ENCODE results near the gene SPDYE5. TPM values are rescaled to one million over a fixed set of nuclear protein-coding genes. Genes with fewer than 3 reads are reported as not detected.
"Not testable (repeated sequence)": the region's sequence is repeated elsewhere in the genome, so short reads cannot be mapped to it uniquely, and the experiment has no call there.

SPDYE5 gene
- total and polyA plus RNA-seq, 9 of the 15 experiments (the other 6 are each of a cell fraction or from before 2014, with no cell fraction given), result 0.07 to 0.28 (median 0.13) TPM; not detected in 6

DNA sequence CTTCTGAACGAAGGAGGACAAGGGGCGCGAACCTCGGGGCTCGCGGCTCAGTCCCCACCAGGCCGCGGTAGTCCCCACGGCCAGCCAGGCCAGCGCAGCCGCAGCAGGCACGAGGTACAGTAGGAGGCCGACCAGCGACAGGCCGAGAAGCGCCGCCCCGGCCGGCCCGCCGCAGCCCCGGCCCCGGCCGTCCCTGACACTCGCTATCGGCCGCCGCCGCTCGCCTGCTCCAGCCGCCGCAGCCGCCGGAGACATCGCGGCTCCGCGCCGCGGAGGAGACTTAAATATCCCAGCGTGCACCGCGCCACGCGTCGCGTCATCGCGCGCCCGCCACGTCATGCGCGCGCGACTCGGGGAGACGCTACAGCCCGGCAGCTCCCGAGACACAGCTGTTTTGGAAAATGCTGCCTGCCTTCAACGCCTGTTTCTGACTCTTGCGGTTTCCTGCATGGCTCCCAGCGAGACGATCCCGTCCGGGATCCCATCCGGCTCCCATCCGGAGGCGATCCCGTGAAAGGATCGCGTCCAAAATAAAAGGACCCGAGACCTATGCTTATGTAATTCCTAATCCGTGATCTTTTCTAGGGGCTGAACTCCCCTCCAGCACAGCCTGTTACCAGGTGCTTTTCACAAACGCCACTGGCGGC is 49.5 kb upstream of the SPDYE5 start (continued):
- TF ChIP-seq, protein P1, sequence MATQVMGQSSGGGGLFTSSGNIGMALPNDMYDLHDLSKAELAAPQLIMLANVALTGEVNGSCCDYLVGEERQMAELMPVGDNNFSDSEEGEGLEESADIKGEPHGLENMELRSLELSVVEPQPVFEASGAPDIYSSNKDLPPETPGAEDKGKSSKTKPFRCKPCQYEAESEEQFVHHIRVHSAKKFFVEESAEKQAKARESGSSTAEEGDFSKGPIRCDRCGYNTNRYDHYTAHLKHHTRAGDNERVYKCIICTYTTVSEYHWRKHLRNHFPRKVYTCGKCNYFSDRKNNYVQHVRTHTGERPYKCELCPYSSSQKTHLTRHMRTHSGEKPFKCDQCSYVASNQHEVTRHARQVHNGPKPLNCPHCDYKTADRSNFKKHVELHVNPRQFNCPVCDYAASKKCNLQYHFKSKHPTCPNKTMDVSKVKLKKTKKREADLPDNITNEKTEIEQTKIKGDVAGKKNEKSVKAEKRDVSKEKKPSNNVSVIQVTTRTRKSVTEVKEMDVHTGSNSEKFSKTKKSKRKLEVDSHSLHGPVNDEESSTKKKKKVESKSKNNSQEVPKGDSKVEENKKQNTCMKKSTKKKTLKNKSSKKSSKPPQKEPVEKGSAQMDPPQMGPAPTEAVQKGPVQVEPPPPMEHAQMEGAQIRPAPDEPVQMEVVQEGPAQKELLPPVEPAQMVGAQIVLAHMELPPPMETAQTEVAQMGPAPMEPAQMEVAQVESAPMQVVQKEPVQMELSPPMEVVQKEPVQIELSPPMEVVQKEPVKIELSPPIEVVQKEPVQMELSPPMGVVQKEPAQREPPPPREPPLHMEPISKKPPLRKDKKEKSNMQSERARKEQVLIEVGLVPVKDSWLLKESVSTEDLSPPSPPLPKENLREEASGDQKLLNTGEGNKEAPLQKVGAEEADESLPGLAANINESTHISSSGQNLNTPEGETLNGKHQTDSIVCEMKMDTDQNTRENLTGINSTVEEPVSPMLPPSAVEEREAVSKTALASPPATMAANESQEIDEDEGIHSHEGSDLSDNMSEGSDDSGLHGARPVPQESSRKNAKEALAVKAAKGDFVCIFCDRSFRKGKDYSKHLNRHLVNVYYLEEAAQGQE (IDR thresholded peaks at IDR 0.05; ENCODE audit: borderline replicate concordance), result not testable (repeated sequence)
- TF ChIP-seq, protein P1 (CRISPR knock-in tag; IDR thresholded peaks at IDR 0.05; ENCODE audit: low read depth), result peak; percentile 88
- peak; percentile 73 for TF ChIP-seq ZFX (CRISPR knock-in tag; IDR thresholded peaks at IDR 0.05)
- TF ChIP-seq SIN3A (IDR thresholded peaks at IDR 0.05; ENCODE audit: borderline replicate concordance in 2 of 2, control insufficient read depth in 1 of 2, low read depth in 2 of 2, low read length in 2 of 2), result 0 out of 4 replicates have a peak, but pooled peaks of 1 of the 2 experiments have one; percentile 38
- peak; percentile 79 for TF ChIP-seq POLR2G (IDR thresholded peaks at IDR 0.05; ENCODE audit: low read depth, low read length)
- TF ChIP-seq, protein P2, sequence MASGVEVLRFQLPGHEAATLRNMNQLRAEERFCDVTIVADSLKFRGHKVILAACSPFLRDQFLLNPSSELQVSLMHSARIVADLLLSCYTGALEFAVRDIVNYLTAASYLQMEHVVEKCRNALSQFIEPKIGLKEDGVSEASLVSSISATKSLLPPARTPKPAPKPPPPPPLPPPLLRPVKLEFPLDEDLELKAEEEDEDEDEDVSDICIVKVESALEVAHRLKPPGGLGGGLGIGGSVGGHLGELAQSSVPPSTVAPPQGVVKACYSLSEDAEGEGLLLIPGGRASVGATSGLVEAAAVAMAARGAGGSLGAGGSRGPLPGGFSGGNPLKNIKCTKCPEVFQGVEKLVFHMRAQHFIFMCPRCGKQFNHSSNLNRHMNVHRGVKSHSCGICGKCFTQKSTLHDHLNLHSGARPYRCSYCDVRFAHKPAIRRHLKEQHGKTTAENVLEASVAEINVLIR (CRISPR knock-in tag; IDR thresholded peaks at IDR 0.05), result peak; percentile 77
- peak in 1 of 3 experiments; percentile 51 for TF ChIP-seq YY1 (IDR thresholded peaks at IDR 0.05; ENCODE audit: borderline replicate concordance in 1 of 3, control insufficient read depth in 1 of 3, extremely low read depth in 1 of 3, insufficient read depth in 3 of 3, insufficient read length in 1 of 3, insufficient replicate concordance in 2 of 3, low read depth in 1 of 3, low read length in 2 of 3)
- peak; percentile 85 for TF ChIP-seq ZBTB17 (CRISPR knock-in tag; IDR thresholded peaks at IDR 0.05)
- TF ChIP-seq HCFC1 (IDR thresholded peaks at IDR 0.05; ENCODE audit: low read depth, low read length), result peak; percentile 39; the same call in 1 of the 2 replicates
- peak; percentile 18; the same call in 1 of the 2 replicates for TF ChIP-seq C11orf30 (IDR thresholded peaks at IDR 0.05; ENCODE audit: low read depth)
- TF ChIP-seq, protein P3, sequence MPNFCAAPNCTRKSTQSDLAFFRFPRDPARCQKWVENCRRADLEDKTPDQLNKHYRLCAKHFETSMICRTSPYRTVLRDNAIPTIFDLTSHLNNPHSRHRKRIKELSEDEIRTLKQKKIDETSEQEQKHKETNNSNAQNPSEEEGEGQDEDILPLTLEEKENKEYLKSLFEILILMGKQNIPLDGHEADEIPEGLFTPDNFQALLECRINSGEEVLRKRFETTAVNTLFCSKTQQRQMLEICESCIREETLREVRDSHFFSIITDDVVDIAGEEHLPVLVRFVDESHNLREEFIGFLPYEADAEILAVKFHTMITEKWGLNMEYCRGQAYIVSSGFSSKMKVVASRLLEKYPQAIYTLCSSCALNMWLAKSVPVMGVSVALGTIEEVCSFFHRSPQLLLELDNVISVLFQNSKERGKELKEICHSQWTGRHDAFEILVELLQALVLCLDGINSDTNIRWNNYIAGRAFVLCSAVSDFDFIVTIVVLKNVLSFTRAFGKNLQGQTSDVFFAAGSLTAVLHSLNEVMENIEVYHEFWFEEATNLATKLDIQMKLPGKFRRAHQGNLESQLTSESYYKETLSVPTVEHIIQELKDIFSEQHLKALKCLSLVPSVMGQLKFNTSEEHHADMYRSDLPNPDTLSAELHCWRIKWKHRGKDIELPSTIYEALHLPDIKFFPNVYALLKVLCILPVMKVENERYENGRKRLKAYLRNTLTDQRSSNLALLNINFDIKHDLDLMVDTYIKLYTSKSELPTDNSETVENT (CRISPR knock-in tag; IDR thresholded peaks at IDR 0.05), result peak; percentile 94
- TF ChIP-seq CREM (IDR thresholded peaks at IDR 0.05; ENCODE audit: low read depth), result peak; percentile 83
- TF ChIP-seq, protein P4, sequence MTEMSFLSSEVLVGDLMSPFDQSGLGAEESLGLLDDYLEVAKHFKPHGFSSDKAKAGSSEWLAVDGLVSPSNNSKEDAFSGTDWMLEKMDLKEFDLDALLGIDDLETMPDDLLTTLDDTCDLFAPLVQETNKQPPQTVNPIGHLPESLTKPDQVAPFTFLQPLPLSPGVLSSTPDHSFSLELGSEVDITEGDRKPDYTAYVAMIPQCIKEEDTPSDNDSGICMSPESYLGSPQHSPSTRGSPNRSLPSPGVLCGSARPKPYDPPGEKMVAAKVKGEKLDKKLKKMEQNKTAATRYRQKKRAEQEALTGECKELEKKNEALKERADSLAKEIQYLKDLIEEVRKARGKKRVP (CRISPR knock-in tag; IDR thresholded peaks at IDR 0.05), result peak; percentile 79

Data from K562 (cell line).